HG02610 (cell line): ENCODE measurements around the gene HLF.

ENCODE experiments used
- ATAC-seq: cut with Tn5 transposase; IDR thresholded peaks from one replicate; pipeline ENCODE4 v1.9.1; 2021; ENCODE audit warnings: mild to moderate bottlenecking, moderate library complexity; ENCODE audit not compliant: unreplicated experiment

Gene HLF

GRCh38 chr17:55288356-55289105, 23.8 kb downstream of the HLF start:
- no peak for ATAC-seq

- no peak for ATAC-seq
Measured at GRCh38 chr17:55289106-55289446, 24.3 kb downstream of the HLF start.

GRCh38 chr17:55289978-55290377, 25.2 kb downstream of the HLF start:
- ATAC-seq = no peak

GRCh38 chr17:55290492-55291113, 25.8 kb downstream of the HLF start:
- no peak for ATAC-seq

GRCh38 chr17:55291114-55291507, 26.4 kb downstream of the HLF start:
- no peak for ATAC-seq

GRCh38 chr17:55292094-55292493, 27.3 kb downstream of the HLF start:
- ATAC-seq = no peak

- ATAC-seq = no peak
Measured at GRCh38 chr17:55294042-55294751, 29.4 kb downstream of the HLF start.

- ATAC-seq = peak; percentile 74
Measured at GRCh38 chr17:55295411-55296170, 30.8 kb downstream of the HLF start.

- ATAC-seq = no peak
Measured at GRCh38 chr17:55296171-55296695, 31.5 kb downstream of the HLF start.

GRCh38 chr17:55296699-55297098, 31.9 kb downstream of the HLF start:
- ATAC-seq = no peak

- ATAC-seq = no peak
Measured at GRCh38 chr17:55298111-55298730, 33.5 kb downstream of the HLF start.

GRCh38 chr17:55299162-55299838, 34.5 kb downstream of the HLF start:
- ATAC-seq = no peak

- no peak for ATAC-seq
Measured at GRCh38 chr17:55299890-55300289, 35.1 kb downstream of the HLF start.

GRCh38 chr17:55300479-55301290, 35.9 kb downstream of the HLF start:
- ATAC-seq = no peak

- no peak for ATAC-seq
Measured at GRCh38 chr17:55301521-55302406, 37.0 kb downstream of the HLF start.

GRCh38 chr17:55302407-55302787, 37.6 kb downstream of the HLF start:
- no peak for ATAC-seq

GRCh38 chr17:55303008-55303493, 38.3 kb downstream of the HLF start:
- ATAC-seq = no peak

GRCh38 chr17:55303701-55304145, 39.0 kb downstream of the HLF start:
- ATAC-seq = no peak
